GM20000 (cell line): ENCODE results near the gene PMM2.

ENCODE experiments used
- DNase-seq: peaks from one replicate; pipeline ENCODE4 v3.0.0; 2012; ENCODE audit warnings: low spot score
- TF ChIP-seq, protein P1 (sequence below): IDR thresholded peaks from 2 replicates; pipeline ENCODE4 v1.5.1; 2012; ENCODE audit warnings: mild to moderate bottlenecking, control low read depth; ENCODE audit errors: extremely low read depth, missing control alignments

The PMM2 gene

DNA sequence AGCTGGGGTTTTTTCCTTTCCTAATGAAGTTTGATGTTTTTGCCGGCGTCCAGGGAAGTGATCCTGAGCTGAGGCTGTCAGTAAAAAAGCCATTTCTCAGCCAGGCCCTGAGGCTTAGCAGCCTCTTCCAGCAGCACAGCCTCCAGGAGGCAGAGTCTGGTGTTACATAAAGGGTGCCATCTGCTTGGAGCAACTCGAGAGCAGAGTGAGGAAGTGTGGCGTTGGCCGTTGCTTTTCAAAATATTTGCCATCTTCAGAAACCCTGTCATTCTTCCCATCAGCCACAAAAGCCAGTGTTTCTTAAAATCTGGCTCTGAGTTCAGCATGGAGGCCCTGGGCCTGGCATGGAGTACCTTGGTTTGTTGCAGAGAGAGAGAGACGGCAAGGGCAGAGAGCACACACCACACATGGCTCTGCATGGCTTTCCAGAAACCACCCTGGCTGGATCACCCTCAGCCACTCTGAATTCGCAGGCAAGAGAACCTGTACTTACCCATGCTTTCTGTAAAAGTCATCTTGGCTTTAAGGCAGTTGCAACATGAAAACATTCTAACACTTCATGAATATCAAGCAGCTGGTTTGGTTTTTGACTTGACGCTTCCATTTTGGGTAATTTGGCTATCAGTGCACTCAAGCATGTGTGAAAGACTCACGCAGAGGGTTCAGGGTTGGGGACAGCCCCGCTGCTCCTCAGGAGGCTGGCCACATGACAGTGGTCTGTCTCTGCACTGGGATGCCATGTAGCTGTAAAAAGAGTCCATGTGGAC lies 21.0 kb downstream of the PMM2 start:
- peak; percentile 72 for DNase-seq
- TF ChIP-seq, protein P1, sequence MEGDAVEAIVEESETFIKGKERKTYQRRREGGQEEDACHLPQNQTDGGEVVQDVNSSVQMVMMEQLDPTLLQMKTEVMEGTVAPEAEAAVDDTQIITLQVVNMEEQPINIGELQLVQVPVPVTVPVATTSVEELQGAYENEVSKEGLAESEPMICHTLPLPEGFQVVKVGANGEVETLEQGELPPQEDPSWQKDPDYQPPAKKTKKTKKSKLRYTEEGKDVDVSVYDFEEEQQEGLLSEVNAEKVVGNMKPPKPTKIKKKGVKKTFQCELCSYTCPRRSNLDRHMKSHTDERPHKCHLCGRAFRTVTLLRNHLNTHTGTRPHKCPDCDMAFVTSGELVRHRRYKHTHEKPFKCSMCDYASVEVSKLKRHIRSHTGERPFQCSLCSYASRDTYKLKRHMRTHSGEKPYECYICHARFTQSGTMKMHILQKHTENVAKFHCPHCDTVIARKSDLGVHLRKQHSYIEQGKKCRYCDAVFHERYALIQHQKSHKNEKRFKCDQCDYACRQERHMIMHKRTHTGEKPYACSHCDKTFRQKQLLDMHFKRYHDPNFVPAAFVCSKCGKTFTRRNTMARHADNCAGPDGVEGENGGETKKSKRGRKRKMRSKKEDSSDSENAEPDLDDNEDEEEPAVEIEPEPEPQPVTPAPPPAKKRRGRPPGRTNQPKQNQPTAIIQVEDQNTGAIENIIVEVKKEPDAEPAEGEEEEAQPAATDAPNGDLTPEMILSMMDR, result no peak

DNA sequence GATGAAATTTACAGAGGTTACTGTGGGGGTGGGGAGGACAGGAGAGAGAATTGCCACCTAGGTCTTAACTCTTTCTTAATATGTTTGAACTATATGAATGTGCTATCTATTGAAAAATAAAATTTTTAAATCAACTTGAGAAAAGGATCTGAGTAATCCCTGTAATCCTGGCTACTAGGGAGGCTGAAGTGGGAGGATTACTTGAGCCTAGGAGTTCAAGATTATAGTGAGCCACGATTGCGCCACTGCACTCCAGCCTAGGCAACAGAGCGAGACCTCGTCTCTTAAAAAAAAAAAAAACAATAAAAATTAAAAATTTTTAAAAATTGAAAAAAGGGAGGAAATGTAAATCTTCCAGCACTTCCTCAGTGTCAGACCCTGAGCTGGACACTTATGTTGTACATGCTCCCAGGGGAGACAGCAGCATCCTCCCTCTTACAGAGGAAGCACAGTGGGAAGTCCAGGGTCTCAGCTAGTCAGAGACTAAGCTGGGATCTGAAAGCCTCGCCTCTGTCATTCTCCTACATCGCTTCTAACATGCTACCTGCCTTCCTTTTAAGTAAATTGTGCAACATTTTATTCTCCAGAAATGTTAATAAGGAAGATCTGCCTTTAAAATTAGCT lies 21.9 kb downstream of the PMM2 start:
- DNase-seq, result no peak
- TF ChIP-seq, protein P1, result no peak

DNA sequence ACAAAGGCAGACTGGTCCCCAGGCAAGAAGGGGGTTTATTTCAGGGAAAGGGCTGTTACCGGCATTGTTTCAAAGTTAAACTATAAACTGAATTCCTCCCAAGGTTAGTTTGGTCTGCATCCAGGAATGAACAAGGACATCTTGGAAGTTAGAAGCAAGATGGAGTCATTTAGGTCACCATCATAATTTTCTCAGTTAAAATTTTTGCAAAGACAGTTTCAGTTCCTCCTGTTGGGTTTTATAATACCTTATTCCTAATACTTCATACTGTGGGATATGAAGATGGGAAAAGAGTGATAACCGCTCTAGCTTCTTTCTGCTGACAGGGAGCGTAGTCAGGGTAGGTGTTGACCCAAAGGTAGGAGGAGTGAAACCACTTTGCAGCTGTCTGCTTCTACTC lies 24.8 kb downstream of the PMM2 start:
- TF ChIP-seq, protein P1, result no peak
- DNase-seq, result no peak

DNA sequence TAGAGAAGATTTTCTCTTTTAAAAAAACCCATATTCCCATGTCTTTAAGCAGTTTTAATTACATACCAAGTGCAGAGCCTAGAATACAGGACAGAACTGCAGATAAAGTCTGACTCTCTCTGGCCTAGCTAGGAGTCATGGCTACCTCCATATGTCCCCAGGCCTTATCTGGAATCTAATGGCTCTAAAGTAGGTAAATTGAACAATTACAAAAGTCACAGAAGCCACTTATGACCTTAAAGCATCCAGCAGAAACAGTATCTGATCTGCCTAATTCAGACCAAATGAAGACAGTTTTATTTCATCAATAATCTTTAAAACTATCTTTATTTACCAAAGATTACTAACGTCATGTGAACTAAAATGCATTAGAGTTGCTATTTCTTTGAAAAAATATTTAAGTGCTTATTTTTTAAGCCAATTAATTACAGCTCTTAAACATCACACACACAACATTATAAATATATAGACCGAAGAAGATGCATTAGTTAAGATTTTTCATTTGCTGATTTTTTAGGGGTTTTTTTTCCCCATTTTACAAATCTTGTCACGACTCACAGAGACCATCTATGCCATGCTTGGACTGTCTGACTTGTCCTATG lies 28.7 kb downstream of the PMM2 start:
- no peak for DNase-seq
- TF ChIP-seq, protein P1, result no peak

DNA sequence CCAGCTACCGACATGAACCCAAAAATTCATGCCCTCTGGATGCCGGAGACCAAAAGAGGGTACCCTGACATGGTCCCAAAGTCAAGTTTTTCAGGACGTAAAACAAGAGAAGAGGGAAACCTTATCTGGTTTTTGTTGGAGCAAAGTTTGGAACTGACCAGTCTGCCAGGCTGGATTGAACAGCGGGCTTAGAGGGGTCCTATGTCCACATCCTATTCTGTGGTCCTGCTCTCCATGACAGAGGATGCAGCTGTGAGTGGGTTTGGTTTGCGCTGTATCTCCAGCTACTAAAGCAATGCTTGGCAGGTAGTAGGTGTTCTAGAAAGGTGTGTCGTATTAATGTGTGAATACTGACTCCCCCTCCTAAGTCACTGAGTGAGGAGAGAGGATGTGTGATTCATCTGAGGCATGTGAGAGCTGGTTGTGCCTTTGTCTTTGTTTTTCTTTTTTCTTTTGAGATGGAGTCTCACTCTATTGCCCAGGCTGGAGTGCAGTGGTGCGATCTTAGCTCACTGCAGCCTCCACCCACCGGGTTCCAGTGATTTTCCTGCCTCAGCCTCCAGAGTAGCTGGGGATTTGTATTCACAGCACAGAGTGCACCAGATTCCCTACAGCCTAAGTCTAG lies 31.0 kb downstream of the PMM2 start:
- TF ChIP-seq, protein P1, result no peak
- DNase-seq, result no peak

DNA sequence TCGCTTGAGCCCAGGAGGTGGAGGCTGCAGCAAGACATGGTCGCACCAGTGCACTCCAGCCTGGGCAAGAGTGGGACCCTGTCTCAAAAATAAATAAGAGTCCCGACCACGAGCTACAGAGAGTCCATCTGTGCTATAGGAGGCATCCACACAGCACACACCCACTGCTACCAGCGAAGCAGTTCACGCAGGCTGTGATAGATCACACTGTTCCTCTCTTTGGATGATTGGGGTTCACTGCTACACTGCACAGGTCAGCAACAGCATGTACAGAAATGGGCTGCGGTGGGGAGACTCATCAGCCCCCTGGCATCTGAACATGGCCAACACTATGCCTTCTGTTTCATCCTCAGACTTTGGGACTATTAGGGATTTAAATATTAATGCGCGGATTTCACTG lies 33.8 kb downstream of the PMM2 start:
- TF ChIP-seq, protein P1, result no peak
- no peak for DNase-seq
